ENCODE measurements around the gene NT5DC2.

NT5DC2 gene

DNA sequence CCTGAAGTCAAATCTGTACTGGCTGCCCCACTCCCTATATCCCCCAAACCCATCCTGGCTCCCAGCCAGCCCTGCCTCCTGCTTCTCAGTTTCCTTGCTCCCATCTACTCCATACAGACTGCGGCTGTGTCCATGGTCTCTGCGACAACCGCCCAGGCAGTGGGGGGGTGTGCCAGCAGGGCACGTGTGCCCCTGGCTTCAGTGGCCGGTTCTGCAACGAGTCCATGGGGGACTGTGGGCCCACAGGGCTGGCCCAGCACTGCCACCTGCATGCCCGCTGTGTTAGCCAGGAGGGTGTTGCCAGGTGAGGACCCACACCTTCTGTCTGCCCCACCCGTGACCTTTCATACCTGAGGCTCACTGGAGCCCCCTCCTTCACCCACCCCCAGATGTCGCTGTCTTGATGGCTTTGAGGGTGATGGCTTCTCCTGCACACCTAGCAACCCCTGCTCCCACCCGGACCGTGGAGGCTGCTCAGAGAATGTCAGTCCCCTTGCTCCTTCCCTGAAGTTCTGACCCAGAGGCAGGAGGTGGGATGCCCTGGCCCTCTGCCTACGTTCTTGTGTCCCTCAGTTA lies 23.8 kb downstream of the NT5DC2 start:
- DNase-seq, result no peak

DNA sequence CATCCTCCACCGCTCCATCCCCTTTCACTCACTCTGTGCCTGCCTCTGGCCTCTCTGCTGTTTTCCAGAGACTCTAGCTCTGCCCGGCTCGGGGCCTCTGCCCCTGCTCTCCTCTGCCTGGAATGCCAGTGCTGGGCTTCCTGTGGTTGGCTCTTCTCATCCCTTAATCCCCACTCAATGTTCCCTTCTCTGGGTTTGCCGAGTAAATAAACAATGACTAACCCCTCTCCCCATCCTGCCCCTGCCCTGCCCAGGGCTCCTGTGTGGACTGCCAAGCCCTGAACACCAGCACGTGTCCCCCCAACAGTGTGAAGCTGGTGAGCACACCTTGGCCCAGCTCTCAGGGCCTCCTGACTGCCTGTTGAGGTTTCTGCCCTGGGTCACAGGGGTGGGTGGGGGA lies 26.3 kb downstream of the NT5DC2 start:
- peak; percentile 62 for DNase-seq

DNA sequence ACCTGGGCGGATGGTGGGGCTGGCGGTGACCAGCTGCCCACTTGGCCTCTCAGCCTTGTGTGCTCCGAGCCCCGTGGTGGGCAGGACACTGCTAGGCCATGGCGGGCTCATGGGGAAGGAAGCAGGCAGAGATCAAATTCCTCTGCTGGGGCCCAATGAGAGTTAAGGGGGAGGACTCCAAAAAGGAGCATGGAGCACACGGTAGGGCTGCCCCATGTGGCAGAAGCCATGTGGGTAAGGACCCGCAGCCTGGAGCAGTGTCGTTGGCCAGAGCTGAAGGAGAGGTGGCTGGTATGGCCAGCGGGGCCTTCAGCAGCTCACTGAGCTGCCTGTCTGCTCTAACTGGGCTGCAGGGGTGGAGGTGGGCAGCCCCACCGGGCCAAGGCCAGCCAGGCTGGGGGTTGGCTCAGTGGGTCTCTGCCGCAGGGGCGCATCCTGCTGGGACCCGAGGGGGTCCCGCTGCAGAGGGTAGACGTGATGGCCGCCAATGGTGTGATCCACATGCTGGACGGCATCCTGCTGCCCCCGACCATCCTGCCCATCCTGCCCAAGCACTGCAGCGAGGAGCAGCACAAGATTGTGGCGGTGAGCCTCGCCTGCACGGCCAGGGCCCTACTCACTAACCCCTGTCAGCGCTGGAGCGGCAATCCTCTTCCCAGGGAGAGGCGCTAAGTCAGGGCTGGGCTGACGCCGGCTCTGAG lies 27.2 kb downstream of the NT5DC2 start:
- DNase-seq, result no peak

DNA sequence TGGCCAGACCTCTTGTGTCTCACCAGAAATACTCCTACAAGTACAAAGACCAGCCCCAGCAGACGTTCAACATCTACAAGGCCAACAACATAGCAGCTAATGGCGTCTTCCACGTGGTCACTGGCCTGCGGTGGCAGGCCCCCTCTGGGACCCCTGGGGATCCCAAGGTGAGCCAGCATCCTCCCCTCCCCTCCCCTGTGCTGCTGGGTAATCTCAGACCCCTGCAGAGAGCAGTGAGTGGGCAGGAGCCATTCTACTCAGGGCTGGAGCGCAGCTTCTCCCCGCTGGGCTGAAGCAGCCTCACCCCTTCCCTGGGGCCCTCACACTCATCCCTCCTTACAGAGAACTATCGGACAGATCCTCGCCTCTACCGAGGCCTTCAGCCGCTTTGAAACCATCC lies 28.7 kb downstream of the NT5DC2 start:
- DNase-seq, result no peak

DNA sequence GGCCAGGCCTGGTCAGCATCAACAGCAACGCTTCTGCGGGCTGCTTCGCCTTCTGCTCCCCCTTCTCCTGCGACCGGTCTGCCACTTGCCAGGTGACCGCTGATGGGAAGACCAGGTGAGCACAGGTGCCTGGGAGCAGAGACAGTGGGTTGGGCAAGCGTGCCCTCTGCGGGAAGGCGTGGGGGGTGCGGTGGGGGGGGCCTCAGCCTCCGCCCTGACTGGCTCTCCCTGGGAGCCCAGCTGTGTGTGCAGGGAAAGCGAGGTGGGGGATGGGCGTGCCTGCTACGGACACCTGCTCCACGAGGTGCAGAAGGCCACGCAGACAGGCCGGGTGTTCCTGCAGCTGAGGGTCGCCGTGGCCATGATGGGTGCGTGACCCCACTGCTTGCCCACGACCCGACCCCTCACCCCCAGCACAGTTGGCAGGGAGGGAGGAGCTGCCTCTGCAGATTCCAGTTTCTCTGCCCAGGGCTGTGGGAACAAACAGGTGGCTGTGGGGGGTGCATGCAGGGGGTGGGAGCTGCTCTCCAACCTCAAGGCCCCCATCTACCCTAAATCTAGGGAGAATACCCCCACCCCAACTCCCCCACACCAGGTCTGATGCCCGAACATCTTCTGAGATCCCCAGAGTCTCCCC lies 29.8 kb downstream of the NT5DC2 start:
- DNase-seq, result no peak

DNA sequence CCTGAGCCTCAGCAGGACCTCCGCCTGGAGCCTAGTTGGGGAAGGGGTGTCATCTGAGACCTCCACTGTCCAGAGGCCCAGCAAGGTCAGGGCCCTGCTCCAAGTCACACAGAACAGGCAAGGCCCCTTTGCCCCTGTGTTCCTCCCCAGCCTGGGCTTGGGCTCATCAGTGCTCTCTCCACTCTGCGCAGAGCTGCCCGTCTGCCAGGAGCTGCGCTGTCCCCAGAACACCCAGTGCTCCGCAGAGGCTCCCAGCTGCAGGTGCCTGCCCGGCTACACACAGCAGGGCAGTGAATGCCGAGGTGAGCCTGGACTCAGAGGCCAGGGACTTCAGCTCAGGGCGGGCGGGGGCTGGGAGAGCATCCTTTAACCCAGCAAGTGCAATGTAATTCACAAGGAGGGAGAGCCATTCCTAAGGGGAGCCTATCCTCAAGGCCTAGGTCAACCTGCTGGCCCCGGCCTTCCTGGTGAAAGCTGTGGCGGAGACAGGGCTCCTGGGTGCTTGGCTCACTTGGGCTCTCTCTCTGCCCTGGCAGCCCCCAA lies 30.8 kb downstream of the NT5DC2 start:
- no peak for DNase-seq

DNA sequence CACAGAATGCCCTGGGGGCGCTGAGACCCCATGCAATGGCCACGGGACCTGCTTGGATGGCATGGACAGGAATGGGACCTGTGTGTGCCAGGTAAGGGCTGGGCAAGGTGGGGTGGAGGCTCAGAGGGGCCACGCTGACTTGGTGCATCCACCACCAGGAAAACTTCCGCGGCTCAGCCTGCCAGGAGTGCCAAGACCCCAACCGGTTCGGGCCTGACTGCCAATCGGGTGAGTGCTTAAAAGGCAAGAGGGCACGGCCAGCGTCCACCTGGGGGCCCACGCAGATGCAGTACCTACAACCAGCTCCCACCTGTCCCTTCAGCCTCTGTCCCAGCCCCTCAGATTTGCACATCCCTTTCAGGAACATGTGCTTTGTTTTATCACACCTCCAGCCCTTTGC lies 31.7 kb downstream of the NT5DC2 start:
- DNase-seq, result no peak

DNA sequence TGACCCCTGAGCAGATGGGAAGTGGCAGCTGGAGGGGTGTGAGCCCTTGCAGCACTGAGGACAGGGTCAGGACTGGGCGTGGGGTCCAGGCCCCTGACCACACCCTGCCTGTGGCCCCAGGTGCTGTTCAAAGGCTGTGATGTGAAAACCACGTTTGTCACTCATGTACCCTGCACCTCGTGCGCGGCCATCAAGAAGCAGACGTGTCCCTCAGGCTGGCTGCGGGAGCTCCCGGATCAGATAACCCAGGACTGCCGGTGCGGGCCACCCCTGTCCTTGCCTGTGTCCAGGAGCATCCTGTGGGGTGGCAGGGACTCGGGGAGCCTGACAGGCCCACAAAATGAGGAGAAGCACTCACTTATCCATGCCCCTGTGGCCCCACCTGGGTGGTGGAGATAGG lies 32.6 kb downstream of the NT5DC2 start:
- no peak for DNase-seq

DNA sequence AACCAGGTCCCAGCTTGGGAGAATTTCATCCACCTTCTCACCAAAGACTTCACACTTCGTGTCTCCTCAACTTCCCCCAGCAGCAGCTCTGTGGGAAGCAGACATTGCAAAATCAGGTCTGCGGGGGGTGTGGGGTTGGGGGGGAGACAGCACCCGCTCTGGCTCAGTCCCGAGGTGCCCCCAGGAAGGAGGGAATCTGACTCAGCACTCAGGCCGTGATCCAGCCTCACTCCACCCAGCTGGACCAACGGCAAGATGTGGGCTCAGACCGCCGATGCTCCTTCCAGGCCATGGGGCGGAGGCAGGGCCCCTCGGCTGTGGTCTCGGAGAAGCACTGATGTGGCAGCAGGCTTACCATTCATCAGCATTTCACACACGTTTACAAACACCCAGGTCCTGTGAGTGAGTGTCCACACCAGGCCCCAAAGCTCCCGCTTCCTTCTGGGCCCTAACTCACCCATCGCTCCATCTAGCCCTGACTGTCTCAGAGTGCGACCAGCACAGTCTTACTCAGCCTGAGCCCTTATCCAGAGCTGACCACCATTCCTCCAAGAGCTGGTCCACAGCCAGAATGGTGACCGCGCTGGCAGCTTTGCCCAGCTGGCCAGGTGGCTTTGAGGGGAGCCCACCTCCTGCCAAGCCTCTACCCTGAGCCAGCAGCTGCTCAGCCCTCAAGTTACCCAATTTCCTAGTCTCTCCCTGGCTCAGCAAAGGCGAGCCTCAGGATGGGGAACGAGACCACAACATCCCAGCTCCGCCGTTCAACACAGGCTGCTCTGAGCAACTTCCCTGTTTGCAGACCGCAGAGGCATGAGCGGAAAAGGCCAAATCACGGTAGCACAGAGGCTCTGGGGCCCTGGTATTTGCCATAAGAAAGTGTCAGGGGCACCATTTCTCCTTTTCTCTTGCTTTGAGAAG lies 35.3 kb downstream of the NT5DC2 start:
- peak; percentile 18 for DNase-seq

DNA sequence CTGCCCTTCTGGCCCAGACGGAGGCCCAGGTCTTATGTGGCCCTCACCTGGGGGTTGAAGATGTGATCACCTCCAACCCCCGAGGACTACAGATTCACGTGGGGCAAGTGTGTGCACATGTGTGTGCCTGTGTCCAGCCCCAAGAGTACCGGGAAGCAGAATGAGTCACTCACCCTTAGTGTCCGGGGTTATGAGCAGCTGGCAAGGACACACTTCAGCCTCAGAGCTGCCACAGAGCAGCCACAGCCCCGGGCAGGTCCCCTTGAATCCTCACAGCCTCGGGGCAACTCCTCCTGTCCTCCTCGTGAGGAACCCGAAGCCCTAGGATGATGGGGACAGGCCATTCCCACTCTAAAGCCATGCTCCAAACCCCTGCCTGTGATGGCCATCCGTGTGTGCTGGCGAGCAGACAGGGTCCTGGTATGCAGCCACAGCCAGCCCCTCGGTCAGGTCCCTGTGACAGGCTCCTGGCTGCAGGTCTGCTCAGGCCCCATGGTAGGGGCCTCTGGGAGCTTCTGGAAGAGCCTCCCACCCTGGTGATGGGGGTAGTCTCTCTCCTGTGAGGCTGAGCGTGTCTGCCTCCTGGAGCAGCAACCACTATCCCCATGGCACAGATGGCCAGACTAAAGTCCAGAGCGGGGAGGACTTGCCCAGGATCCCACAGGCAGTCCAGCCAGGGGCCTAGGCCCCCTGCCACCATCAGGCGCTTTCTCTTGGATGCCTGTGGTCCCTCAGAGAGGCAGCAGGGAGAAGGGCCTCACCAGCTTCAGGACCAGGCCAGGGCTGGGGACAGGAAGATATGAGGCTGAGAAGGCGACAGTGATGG lies 37.7 kb downstream of the NT5DC2 start:
- DNase-seq, result no peak

DNA sequence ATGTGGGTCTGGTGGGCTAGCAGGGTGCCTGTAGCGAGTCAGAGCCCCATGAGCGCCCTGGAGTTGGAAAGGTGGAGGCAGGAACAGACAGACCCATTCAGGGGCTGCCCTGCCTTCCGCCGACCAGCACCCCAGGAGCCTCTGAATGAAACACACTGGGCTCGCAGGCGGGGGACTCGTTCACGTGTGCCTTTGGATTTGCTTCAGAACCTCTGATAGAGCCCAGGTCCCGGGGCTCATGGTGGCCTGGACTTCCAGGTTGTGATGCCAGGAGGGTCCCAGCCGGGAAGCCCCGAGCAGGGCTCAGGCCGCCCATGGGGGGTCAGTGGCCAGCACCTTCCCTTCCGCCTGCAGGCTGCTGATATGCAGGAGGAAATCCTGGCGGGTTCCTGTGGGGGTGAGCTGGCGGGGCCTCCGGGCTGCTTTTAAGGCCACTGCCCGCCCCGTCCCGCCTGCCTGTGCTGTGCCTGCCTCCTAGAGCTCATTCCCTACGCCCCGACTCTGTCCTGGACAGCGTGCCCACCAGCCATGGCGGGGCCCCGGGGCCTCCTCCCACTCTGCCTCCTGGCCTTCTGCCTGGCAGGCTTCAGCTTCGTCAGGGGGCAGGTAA lies 38.7 kb downstream of the NT5DC2 start, which contains the start of gene STAB1:
TSS of gene STAB1 (plus strand) at position 453 of the 610 bp plus-strand sequence. CDS start at position 529, 76 bp downstream.
- DNase-seq, result no peak

DNA sequence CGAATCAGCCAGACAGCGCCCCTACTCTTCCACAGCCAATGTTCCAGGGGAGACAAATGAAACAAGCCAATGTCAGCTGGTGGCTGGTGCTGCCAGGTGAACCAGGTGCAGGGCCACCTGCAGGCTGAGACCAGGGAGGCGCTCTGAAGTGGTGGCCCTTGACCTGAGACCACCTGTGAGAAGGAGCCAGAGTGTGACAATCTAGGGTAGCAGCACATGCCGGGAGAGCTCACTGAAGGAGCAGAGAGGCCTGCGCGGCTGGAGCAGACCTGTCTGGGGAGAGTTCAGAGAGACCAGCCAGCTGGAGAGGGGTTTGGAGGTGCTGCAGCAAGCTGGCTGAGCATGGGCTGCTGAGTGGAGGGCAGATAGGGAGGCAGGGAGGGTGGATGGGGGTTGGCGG lies 39.2 kb downstream of the NT5DC2 start:
- DNase-seq, result no peak

DNA sequence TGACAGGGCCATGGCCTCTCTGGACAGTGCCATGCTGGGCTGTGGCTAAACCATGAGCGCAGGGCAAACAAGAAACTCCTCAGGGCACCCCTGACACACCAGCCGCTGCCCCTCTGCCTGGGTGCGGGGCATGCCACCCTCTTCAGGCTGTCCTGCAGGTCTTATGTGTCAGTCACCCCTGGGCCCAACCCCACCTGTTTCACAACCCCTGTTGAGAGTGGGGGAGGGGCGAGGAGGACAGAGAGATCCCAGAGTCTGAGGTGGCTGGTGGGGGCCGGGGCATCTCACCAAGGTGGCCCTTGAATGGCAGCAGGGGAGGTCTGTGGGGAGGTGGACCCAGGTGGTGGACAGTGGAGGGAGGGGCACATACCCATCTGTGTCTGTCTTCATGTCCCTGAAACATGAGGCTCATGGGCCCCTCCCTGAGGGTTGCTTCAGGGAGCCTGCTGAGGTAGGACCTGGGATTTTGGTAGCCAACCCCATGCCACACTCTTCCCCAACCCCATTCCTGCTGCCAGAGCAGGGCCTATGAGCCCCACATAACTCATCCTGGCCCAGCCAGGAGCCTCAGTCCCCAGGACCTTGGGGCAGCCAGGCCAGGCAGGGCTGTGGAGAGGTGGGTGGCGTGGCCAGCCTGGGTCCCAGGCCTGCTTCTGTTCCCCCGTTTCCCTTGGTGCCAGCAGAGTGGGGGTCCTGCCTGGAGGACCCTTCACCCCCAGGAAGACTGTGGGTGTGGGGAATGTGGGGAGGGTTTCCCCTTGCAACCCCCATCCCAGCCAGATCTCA lies 40.2 kb downstream of the NT5DC2 start:
- no peak for DNase-seq

DNA sequence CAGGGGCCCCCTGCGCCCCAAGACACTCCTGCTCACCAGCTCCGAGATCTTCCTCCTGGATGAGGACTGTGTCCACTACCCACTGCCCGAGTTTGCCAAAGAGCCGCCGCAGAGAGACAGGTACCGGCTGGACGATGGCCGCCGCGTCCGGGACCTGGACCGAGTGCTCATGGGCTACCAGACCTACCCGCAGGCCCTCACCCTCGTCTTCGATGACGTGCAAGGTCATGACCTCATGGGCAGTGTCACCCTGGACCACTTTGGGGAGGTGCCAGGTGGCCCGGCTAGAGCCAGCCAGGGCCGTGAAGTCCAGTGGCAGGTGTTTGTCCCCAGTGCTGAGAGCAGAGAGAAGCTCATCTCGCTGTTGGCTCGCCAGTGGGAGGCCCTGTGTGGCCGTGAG lies 41.6 kb downstream of the NT5DC2 start:
- DNase-seq, result no peak

DNA sequence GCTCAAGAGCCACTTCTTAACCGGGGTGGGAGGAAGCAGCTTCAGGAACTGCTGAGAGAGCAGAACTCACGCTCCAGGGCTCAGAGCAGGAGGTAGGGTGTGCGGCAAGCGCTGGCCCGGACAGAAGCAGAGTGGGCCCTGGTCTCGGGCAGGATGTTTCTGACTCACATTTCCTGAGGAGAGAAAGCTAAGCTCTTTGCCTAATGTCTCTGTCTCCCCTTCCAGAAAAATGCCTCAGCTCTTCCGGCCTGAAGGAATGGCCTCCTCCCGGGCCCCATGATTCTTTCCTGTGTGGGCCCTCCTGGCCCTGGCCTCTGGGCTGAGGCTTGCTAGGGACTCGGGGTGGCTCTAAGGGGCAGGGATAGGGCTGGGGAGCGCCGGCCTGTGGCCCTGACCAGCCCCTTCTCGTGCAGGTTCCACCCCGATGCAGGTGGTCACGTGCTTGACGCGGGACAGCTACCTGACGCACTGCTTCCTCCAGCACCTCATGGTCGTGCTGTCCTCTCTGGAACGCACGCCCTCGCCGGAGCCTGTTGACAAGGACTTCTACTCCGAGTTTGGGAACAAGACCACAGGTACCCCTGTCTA lies 42.6 kb downstream of the NT5DC2 start:
- no peak for DNase-seq

DNA sequence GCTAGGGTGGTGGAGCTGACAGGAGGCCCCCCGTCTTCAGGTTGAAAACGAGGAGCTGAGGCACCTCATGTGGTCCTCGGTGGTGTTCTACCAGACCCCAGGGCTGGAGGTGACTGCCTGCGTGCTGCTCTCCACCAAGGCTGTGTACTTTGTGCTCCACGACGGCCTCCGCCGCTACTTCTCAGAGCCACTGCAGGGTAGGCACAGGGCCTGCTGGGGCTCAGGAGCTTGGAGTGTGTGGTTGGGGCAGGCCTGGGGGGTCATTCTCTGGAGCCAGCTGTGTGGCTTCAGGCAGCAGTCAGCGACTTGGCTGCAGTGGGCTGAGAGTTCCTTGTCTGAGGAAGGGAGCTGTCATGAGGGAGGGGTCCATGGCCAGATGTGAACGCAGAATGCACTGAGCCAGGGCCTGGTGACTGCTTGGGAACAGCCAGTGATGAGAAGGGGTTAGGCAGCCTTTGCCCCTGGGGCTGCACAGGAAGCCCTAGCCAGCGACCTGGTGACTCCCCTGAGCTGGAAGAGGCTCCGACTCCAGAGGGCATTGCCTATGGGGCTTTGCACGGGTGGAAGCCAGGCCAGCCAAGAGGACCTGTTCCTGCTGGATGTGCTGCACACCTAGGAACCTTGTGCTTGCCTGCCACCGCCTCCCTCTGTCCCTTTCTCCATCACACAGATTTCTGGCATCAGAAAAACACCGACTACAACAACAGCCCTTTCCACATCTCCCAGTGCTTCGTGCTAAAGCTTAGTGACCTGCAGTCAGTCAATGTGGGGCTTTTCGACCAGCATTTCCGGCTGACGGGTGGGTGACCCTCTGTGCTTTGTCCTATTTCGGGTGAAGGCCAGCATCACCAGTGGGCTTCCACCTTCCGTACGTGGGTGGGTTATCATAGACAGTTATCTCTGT lies 43.4 kb downstream of the NT5DC2 start:
- DNase-seq, result no peak

DNA sequence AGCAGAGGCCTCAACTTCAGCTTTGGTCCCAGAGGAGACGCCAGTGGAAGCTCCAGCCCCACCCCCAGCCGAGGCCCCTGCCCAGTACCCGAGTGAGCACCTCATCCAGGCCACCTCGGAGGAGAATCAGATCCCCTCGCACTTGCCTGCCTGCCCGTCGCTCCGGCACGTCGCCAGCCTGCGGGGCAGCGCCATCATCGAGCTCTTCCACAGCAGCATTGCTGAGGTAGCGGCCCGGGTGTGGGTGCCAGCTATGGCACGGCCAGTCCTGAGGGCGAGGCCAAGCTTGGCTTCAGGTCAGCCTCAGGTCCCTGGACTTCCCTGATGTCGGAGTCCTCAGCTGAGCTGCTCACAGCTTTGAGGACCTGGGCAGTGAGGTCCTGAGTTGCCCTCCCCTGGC lies 44.2 kb downstream of the NT5DC2 start:
- no peak for DNase-seq

DNA sequence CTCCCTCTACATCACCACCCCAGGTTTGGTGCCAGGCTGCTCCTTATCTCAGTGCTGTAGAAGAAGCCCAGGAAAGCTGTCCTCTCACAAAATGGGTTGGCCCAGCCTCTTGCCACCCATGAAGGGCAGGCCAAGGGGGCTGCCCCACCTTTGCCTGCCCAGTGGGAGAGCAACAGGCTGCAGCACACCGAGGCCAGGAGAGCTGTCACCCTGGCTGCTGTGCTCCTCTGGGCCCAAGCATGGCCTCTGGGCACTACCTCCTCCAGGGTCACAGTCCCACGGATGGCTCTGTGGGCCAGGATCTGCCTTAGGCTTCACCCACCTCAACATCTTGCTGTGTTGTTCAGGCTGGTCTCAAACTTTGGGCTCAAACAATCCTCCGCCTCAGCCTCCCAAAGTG lies 44.9 kb downstream of the NT5DC2 start:
- DNase-seq, result no peak

All from fibroblast of skin of scalp (primary cell).